Adrenal gland (tissue), 5 donors: ENCODE results near the gene PRUNE1.

Experiments
- POLR2A ChIP-seq, 2 donors: fragments of 450-650 bp; IDR thresholded peaks; one replicate each; pipeline ENCODE4 v1.6.1; 2017; ENCODE audit warnings: antibody characterized with exemption in 2 of 2, mild to moderate bottlenecking in 2 of 2, moderate library complexity in 1 of 2
- TF ChIP-seq, protein P1 (sequence below), 6 experiments: fragments of 450-650 bp in 4 of 6; fragments of 200-600 bp in 2 of 6; sonication (generic) in 1 of 6; IDR thresholded peaks; 1 replicate in 5 of 6; 2 replicates in 1 of 6; pipeline versions ENCODE4 v1.5.1 to v1.8.0; 2016 to 2021; ENCODE audit warnings: antibody characterized with exemption in 6 of 6, mild to moderate bottlenecking in 2 of 6, moderate library complexity in 1 of 6
- donor health status: DM: no; HTN: no; CAD: no.

DNA sequence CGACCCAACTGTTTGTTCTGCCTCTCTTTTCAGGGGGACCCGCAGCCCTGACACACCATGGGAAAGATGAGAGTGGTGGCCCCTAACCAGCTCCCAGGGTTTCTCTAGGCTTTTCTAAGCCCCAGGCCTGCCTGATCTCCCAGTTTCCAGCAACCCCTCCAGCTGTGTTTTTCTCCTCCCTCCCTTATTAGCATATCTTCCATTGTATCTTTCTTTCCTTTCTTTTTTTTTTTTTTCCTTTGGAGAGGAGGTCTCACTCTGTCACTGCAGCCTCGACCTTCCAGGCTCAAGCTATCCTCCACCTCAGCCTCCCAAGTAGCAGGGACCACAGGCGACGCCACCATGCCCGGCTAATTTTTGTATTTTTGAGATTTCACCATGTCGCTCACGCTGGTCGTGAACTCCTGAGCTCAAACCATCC, 31.8 kb upstream of the PRUNE1 start:
- TF ChIP-seq, protein P1, sequence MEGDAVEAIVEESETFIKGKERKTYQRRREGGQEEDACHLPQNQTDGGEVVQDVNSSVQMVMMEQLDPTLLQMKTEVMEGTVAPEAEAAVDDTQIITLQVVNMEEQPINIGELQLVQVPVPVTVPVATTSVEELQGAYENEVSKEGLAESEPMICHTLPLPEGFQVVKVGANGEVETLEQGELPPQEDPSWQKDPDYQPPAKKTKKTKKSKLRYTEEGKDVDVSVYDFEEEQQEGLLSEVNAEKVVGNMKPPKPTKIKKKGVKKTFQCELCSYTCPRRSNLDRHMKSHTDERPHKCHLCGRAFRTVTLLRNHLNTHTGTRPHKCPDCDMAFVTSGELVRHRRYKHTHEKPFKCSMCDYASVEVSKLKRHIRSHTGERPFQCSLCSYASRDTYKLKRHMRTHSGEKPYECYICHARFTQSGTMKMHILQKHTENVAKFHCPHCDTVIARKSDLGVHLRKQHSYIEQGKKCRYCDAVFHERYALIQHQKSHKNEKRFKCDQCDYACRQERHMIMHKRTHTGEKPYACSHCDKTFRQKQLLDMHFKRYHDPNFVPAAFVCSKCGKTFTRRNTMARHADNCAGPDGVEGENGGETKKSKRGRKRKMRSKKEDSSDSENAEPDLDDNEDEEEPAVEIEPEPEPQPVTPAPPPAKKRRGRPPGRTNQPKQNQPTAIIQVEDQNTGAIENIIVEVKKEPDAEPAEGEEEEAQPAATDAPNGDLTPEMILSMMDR (IDR thresholded peaks at IDR 0.05) = no peak
- TF ChIP-seq POLR2A (IDR thresholded peaks at IDR 0.05) = no peak
